HG03280 (cell line): ENCODE data around the gene CNTNAP2.
"Not testable (repeated sequence)": the region's sequence is repeated elsewhere in the genome, so short reads cannot be mapped to it uniquely, and the experiment has no call there.

Experiments used
- ATAC-seq: cut with Tn5 transposase; IDR thresholded peaks from one replicate; pipeline ENCODE4 v1.9.1; 2021; ENCODE audit warnings: mild to moderate bottlenecking, moderate library complexity; ENCODE audit not compliant: unreplicated experiment

Gene CNTNAP2

GRCh38 chr7:147798001-147798400, 1681.4 kb downstream of the CNTNAP2 start:
- no peak for ATAC-seq

GRCh38 chr7:147801762-147802161, 1685.2 kb downstream of the CNTNAP2 start:
- ATAC-seq = not testable (repeated sequence)

GRCh38 chr7:147803151-147803550, 1686.5 kb downstream of the CNTNAP2 start:
- ATAC-seq = no peak

GRCh38 chr7:147803606-147804005, 1687.0 kb downstream of the CNTNAP2 start:
- no peak for ATAC-seq

- no peak for ATAC-seq
These were observed 1687.4 kb downstream of the CNTNAP2 start for GRCh38 chr7:147804032-147804431.

GRCh38 chr7:147805996-147806576, 1689.5 kb downstream of the CNTNAP2 start:
- ATAC-seq = no peak

- no peak for ATAC-seq
These were observed 1693.2 kb downstream of the CNTNAP2 start for GRCh38 chr7:147809786-147810185.

GRCh38 chr7:147810269-147810668, 1693.7 kb downstream of the CNTNAP2 start:
- ATAC-seq = no peak

GRCh38 chr7:147811923-147812322, 1695.3 kb downstream of the CNTNAP2 start:
- no peak for ATAC-seq

- ATAC-seq = no peak
These were observed 1696.7 kb downstream of the CNTNAP2 start for GRCh38 chr7:147813316-147813715.

- ATAC-seq = no peak
These were observed 1701.7 kb downstream of the CNTNAP2 start for GRCh38 chr7:147818317-147818716.

- ATAC-seq = no peak
These were observed 1708.1 kb downstream of the CNTNAP2 start for GRCh38 chr7:147824671-147825070.

- ATAC-seq = no peak
These were observed 1712.4 kb downstream of the CNTNAP2 start for GRCh38 chr7:147829016-147829415.

- ATAC-seq = no peak
These were observed 1717.0 kb downstream of the CNTNAP2 start for GRCh38 chr7:147833557-147833956.

- no peak for ATAC-seq
These were observed 1717.4 kb downstream of the CNTNAP2 start for GRCh38 chr7:147833970-147834369.

GRCh38 chr7:147852833-147853232, 1736.2 kb downstream of the CNTNAP2 start:
- no peak for ATAC-seq

GRCh38 chr7:147857152-147858140, 1740.8 kb downstream of the CNTNAP2 start:
- ATAC-seq = no peak

GRCh38 chr7:147858421-147858820, 1741.8 kb downstream of the CNTNAP2 start:
- no peak for ATAC-seq

GRCh38 chr7:147859033-147859432, 1742.4 kb downstream of the CNTNAP2 start:
- no peak for ATAC-seq

- no peak for ATAC-seq
These were observed 1742.9 kb downstream of the CNTNAP2 start for GRCh38 chr7:147859486-147859885.

- ATAC-seq = no peak
These were observed 1744.6 kb downstream of the CNTNAP2 start for GRCh38 chr7:147861058-147861716.

GRCh38 chr7:147861945-147862344, 1745.3 kb downstream of the CNTNAP2 start:
- no peak for ATAC-seq
